ENCODE data around the gene B2M.
"Not testable (repeated sequence)": the region's sequence is repeated elsewhere in the genome, so short reads cannot be mapped to it uniquely, and the experiment has no call there.

- TF ChIP-seq ZNF274 (IDR thresholded peaks at IDR 0.05; ENCODE audit: low read depth, low read length); RAD21 (IDR thresholded peaks at IDR 0.05; ENCODE audit: low read depth); CTCF (IDR thresholded peaks at IDR 0.05 in 2 of 3, conservative IDR thresholded peaks at IDR 0.05 in 1 of 3; ENCODE audit: borderline replicate concordance in 1 of 3, insufficient read depth in 1 of 3, low read depth in 2 of 3, low read length in 2 of 3); EZH2 (IDR thresholded peaks at IDR 0.05); CEBPB (IDR thresholded peaks at IDR 0.05; ENCODE audit: low read depth); YY1 (IDR thresholded peaks at IDR 0.05; ENCODE audit: extremely low read depth, insufficient replicate concordance, low read depth, low read length); POLR2A (IDR thresholded peaks at IDR 0.05; ENCODE audit: borderline replicate concordance, extremely low read depth, insufficient read depth, insufficient read length): not testable (repeated sequence)
Measured at GRCh38 chr15:44690245-44690644, 21.1 kb upstream of the B2M start.
